ENCODE results near the gene NTM.
"Not testable (repeated sequence)": the region's sequence is repeated elsewhere in the genome, so short reads cannot be mapped to it uniquely, and the experiment has no call there.

Gene NTM

DNA sequence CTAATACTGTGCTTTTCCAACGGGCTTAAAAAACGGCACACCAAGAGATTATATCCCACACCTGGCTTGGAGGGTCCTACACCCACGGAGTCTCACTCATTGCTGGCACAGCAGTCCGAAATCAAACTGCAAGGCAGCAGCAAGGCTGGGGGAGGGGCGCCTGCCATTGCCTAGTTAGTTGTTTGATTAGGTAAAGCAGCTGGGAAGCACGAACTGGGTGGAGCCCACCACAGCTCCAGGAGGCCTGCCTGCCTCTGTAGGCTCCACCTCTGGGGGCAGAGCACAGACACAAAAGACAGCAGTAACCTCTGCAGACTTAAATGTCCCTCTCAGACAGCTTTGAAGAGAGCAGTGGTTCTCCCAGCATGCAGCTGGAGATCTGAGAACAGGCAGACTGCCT lies 949.0 kb downstream of the NTM start:
- H2BK5ac ChIP-seq (ENCODE audit: low read length); H3K27me3 ChIP-seq (ENCODE audit: control insufficient read depth in 3 of 3, insufficient read depth in 3 of 3, low read depth in 1 of 3, low read length in 3 of 3); H2AFZ ChIP-seq (ENCODE audit: low read length); H3K4ac ChIP-seq (ENCODE audit: low read length); H2AK5ac ChIP-seq (ENCODE audit: low read depth, low read length); H3K4me3 ChIP-seq (ENCODE audit: low read length in 2 of 2); H2BK120ac ChIP-seq (ENCODE audit: low read depth, low read length); H3K9ac ChIP-seq (ENCODE audit: low read depth, low read length, poor library complexity); H3K36me3 ChIP-seq (replicated peaks in 1 of 2; ENCODE audit: control insufficient read depth in 2 of 2, insufficient read depth in 2 of 2, low read length in 2 of 2); H3K9me3 ChIP-seq (replicated peaks in 1 of 2; ENCODE audit: control insufficient read depth in 2 of 2, insufficient read depth in 1 of 2, low read depth in 1 of 2, low read length in 2 of 2); H4K8ac ChIP-seq (ENCODE audit: low read depth, low read length); H3K27ac ChIP-seq (replicated peaks; ENCODE audit: low read length); DNase-seq (ENCODE audit: low spot score); H3K23ac ChIP-seq (ENCODE audit: low read depth, low read length, poor library complexity); H3K4me1 ChIP-seq (ENCODE audit: control insufficient read depth in 2 of 2, insufficient read depth in 1 of 2, low read depth in 1 of 2, low read length in 2 of 2); H3K14ac ChIP-seq (ENCODE audit: low read length); H3K79me1 ChIP-seq (ENCODE audit: low read depth, low read length); H2BK15ac ChIP-seq (ENCODE audit: low read length); H4K91ac ChIP-seq (ENCODE audit: low read depth, low read length, poor library complexity); H3K18ac ChIP-seq (ENCODE audit: low read length); H3K4me2 ChIP-seq (ENCODE audit: insufficient read depth, low read length, poor library complexity, severe bottlenecking); H2BK12ac ChIP-seq (ENCODE audit: low read length): not testable (repeated sequence)
- no CpG with 5 or more reads among the region's 6 CpGs for WGBS, 2 donors (ENCODE audit: extremely low coverage in 2 of 2, insufficient read length in 2 of 2, insufficient replicate concordance in 1 of 2)

DNA sequence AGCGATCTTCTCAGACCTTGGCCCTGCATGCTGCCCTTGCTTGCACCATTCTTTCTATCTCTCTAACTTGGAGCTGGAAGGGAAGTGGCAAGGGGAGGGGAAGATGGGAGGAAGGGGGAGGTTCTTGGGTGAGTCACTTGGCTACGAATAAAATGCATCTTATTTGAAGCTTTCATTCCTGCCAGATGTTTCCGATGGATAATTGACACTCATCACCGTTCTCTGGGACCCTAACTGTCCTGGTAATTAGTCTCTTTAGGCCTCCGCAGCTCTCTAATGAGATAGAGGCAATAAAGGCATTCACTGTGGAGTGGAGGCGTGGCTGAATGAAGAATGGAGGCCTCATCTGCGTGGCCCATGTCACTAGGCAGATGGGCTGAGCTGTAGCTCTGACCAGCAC lies 960.1 kb downstream of the NTM start:
- Histone ChIP-seq H3K14ac (ENCODE audit: low read length) (no peak overlapping the region), H2BK12ac (ENCODE audit: low read length) (no peak overlapping the region), H3K18ac (ENCODE audit: low read length) (no peak overlapping the region), H3K27ac (replicated peaks; ENCODE audit: low read length) (peak overlapping the region; percentile 19), H4K8ac (ENCODE audit: low read depth, low read length) (no peak overlapping the region), H2BK5ac (ENCODE audit: low read length) (no peak overlapping the region), H2AFZ (ENCODE audit: low read length) (no peak overlapping the region), H3K23ac (ENCODE audit: low read depth, low read length, poor library complexity) (no peak overlapping the region), H3K4ac (ENCODE audit: low read length) (no peak overlapping the region), H3K4me2 (ENCODE audit: insufficient read depth, low read length, poor library complexity, severe bottlenecking) (no peak overlapping the region), H3K9ac (ENCODE audit: low read depth, low read length, poor library complexity) (no peak overlapping the region), H3K79me1 (ENCODE audit: low read depth, low read length) (no peaks in the 10 kb centered on the region), H3K4me1 (ENCODE audit: control insufficient read depth in 2 of 2, insufficient read depth in 1 of 2, low read depth in 1 of 2, low read length in 2 of 2) (peaks cover 0 to 13% of the 10 kb centered on the region in 2 donors), H3K27me3 (ENCODE audit: control insufficient read depth in 3 of 3, insufficient read depth in 3 of 3, low read depth in 1 of 3, low read length in 3 of 3) (no peaks in the 10 kb centered on the region), H2BK15ac (ENCODE audit: low read length) (no peak overlapping the region), H4K91ac (ENCODE audit: low read depth, low read length, poor library complexity) (peak overlapping the region; percentile 25), H3K9me3 (replicated peaks in 1 of 2; ENCODE audit: control insufficient read depth in 2 of 2, insufficient read depth in 1 of 2, low read depth in 1 of 2, low read length in 2 of 2) (no peaks in the 10 kb centered on the region), H2AK5ac (ENCODE audit: low read depth, low read length) (no peak overlapping the region), H2BK120ac (ENCODE audit: low read depth, low read length) (no peak overlapping the region), H3K36me3 (replicated peaks in 1 of 2; ENCODE audit: control insufficient read depth in 2 of 2, insufficient read depth in 2 of 2, low read length in 2 of 2) (no peaks in the 10 kb centered on the region), H3K4me3 (ENCODE audit: low read length in 2 of 2) (no peak overlapping the region)
- DNase-seq (ENCODE audit: low spot score): peak; percentile 24
- no CpG with 5 or more reads among the region's 7 CpGs for WGBS, 2 donors (ENCODE audit: extremely low coverage in 2 of 2, insufficient read length in 2 of 2, insufficient replicate concordance in 1 of 2)

DNA sequence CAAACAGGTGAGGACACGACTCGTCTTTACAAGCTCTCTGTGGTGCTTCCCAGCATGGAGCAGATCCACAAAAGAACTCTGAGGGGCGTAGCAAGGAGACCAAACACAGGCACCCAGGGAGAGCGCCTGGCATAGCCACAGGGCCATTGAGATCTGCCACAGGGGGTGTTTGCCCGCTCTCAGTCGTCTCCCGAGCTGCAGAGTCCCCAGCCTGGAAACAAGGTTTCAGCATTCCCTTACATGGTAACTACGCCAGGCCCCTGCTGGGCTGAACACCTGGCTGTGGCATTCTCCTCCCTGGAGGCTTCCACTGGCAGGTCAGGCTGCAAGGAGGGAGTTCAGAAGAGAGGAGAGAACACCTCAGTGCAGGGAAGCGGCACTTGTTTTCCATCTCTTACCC lies 962.1 kb downstream of the NTM start:
- Histone ChIP-seq H3K4ac (ENCODE audit: low read length) (no peak overlapping the region), H4K91ac (ENCODE audit: low read depth, low read length, poor library complexity) (no peak overlapping the region), H3K9ac (ENCODE audit: low read depth, low read length, poor library complexity) (no peak overlapping the region), H4K8ac (ENCODE audit: low read depth, low read length) (no peak overlapping the region), H3K4me3 (ENCODE audit: low read length in 2 of 2) (no peak overlapping the region), H3K4me1 (ENCODE audit: control insufficient read depth in 2 of 2, insufficient read depth in 1 of 2, low read depth in 1 of 2, low read length in 2 of 2) (peaks cover 0 to 13% of the 10 kb centered on the region in 2 donors), H3K36me3 (replicated peaks in 1 of 2; ENCODE audit: control insufficient read depth in 2 of 2, insufficient read depth in 2 of 2, low read length in 2 of 2) (no peaks in the 10 kb centered on the region), H2BK12ac (ENCODE audit: low read length) (no peak overlapping the region), H3K4me2 (ENCODE audit: insufficient read depth, low read length, poor library complexity, severe bottlenecking) (no peak overlapping the region), H3K18ac (ENCODE audit: low read length) (peak overlapping the region; percentile 13), H3K23ac (ENCODE audit: low read depth, low read length, poor library complexity) (no peak overlapping the region), H2BK5ac (ENCODE audit: low read length) (no peak overlapping the region), H3K27ac (replicated peaks; ENCODE audit: low read length) (no peak overlapping the region), H3K14ac (ENCODE audit: low read length) (no peak overlapping the region), H2BK15ac (ENCODE audit: low read length) (no peak overlapping the region), H2BK120ac (ENCODE audit: low read depth, low read length) (no peak overlapping the region), H3K79me1 (ENCODE audit: low read depth, low read length) (no peaks in the 10 kb centered on the region), H2AK5ac (ENCODE audit: low read depth, low read length) (peak overlapping the region; percentile 13), H2AFZ (ENCODE audit: low read length) (no peak overlapping the region), H3K27me3 (ENCODE audit: control insufficient read depth in 3 of 3, insufficient read depth in 3 of 3, low read depth in 1 of 3, low read length in 3 of 3) (no peaks in the 10 kb centered on the region), H3K9me3 (replicated peaks in 1 of 2; ENCODE audit: control insufficient read depth in 2 of 2, insufficient read depth in 1 of 2, low read depth in 1 of 2, low read length in 2 of 2) (no peaks in the 10 kb centered on the region)
- no CpG with 5 or more reads among the region's 9 CpGs for WGBS, 2 donors (ENCODE audit: extremely low coverage in 2 of 2, insufficient read length in 2 of 2, insufficient replicate concordance in 1 of 2)
- no peak for DNase-seq (ENCODE audit: low spot score)

DNA sequence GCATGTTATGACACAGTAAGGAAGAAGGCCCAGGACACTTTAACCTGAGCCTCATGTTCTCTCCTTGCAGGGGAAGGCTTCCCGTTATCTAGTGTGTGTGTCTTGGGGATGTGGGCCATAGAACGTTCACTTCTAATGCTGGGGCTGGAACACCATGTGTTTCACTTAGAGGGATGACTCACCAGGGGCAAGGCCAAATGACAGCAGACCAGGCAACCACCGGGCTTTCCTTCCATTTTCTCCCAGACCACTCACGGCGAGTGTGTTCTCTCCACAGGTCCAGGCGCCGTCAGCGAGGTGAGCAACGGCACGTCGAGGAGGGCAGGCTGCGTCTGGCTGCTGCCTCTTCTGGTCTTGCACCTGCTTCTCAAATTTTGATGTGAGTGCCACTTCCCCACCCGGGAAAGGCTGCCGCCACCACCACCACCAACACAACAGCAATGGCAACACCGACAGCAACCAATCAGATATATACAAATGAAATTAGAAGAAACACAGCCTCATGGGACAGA lies 964.4 kb downstream of the NTM start:
- H3K9ac ChIP-seq (ENCODE audit: low read depth, low read length, poor library complexity): no peak overlapping the region
- DNase-seq (ENCODE audit: low spot score): no peak
- H2AK5ac ChIP-seq (ENCODE audit: low read depth, low read length): no peak overlapping the region
- H3K18ac ChIP-seq (ENCODE audit: low read length): peak overlapping the region; percentile 6
- H4K8ac ChIP-seq (ENCODE audit: low read depth, low read length): no peak overlapping the region
- no peak overlapping the region for H3K4ac ChIP-seq (ENCODE audit: low read length)
- no peak overlapping the region for H3K4me2 ChIP-seq (ENCODE audit: insufficient read depth, low read length, poor library complexity, severe bottlenecking)
- H3K27me3 ChIP-seq (ENCODE audit: control insufficient read depth in 3 of 3, insufficient read depth in 3 of 3, low read depth in 1 of 3, low read length in 3 of 3): no peaks in the 10 kb centered on the region
- no peaks in the 10 kb centered on the region for H3K9me3 ChIP-seq (replicated peaks in 1 of 2; ENCODE audit: control insufficient read depth in 2 of 2, insufficient read depth in 1 of 2, low read depth in 1 of 2, low read length in 2 of 2)
- H3K79me1 ChIP-seq (ENCODE audit: low read depth, low read length): no peaks in the 10 kb centered on the region
- H2AFZ ChIP-seq (ENCODE audit: low read length): no peak overlapping the region
- no peak overlapping the region for H2BK120ac ChIP-seq (ENCODE audit: low read depth, low read length)
- no peak overlapping the region for H2BK5ac ChIP-seq (ENCODE audit: low read length)
- no peak overlapping the region for H3K14ac ChIP-seq (ENCODE audit: low read length)
- no peak overlapping the region for H3K27ac ChIP-seq (replicated peaks; ENCODE audit: low read length)
- H2BK15ac ChIP-seq (ENCODE audit: low read length): no peak overlapping the region
- peaks cover 0 to 8% of the 10 kb centered on the region in 2 donors for H3K4me1 ChIP-seq (ENCODE audit: control insufficient read depth in 2 of 2, insufficient read depth in 1 of 2, low read depth in 1 of 2, low read length in 2 of 2)
- no peak overlapping the region for H4K91ac ChIP-seq (ENCODE audit: low read depth, low read length, poor library complexity)
- H3K4me3 ChIP-seq (ENCODE audit: low read length in 2 of 2): no peak overlapping the region
- no peak overlapping the region for H2BK12ac ChIP-seq (ENCODE audit: low read length)
- H3K36me3 ChIP-seq (replicated peaks in 1 of 2; ENCODE audit: control insufficient read depth in 2 of 2, insufficient read depth in 2 of 2, low read length in 2 of 2): no peaks in the 10 kb centered on the region
- no CpG with 5 or more reads among the region's 15 CpGs for WGBS, 2 donors (ENCODE audit: extremely low coverage in 2 of 2, insufficient read length in 2 of 2, insufficient replicate concordance in 1 of 2)
- no peak overlapping the region for H3K23ac ChIP-seq (ENCODE audit: low read depth, low read length, poor library complexity)

Measured in neuronal stem cell (in vitro differentiated cells).